Muscle layer of duodenum (tissue), 2 donors: Measurements from ENCODE around the gene SERINC3.
A peak's percentile ranks its signal among the peaks of the same experiment; 100 is the strongest.

Source experiments
- H3K27ac ChIP-seq: one replicate; pipeline ENCODE4 v1.7.0; 2013; ENCODE audit warnings: mild to moderate bottlenecking, low read length
- H3K27me3 ChIP-seq: one replicate; pipeline ENCODE4 v1.7.0; 2013; ENCODE audit warnings: low read depth, mild to moderate bottlenecking, control low read depth, low read length
- H3K36me3 ChIP-seq, 2 donors: one replicate each; pipeline ENCODE4 v1.7.0; 2013; ENCODE audit warnings: low read length in 2 of 2, control low read depth in 1 of 2, mild to moderate bottlenecking in 1 of 2; ENCODE audit not compliant: insufficient read depth in 2 of 2, control insufficient read depth in 1 of 2
- H3K4me1 ChIP-seq, 2 donors: one replicate each; pipeline ENCODE4 v1.7.0; 2013; ENCODE audit warnings: low read length in 2 of 2, mild to moderate bottlenecking in 2 of 2, control low read depth in 1 of 2, moderate library complexity in 1 of 2; ENCODE audit not compliant: insufficient read depth in 2 of 2, control insufficient read depth in 1 of 2
- H3K4me3 ChIP-seq, 2 donors: one replicate each; pipeline ENCODE4 v1.7.0; 2013; ENCODE audit warnings: low read length in 2 of 2, low read depth in 1 of 2, mild to moderate bottlenecking in 1 of 2
- H3K9me3 ChIP-seq, 2 donors: one replicate each; pipeline ENCODE4 v1.7.0; 2013; ENCODE audit warnings: low read length in 2 of 2, control low read depth in 1 of 2, mild to moderate bottlenecking in 1 of 2; ENCODE audit not compliant: control insufficient read depth in 1 of 2
- donor health status: healthy.

Gene SERINC3

GRCh38 chr20:44509762-44510161 is 12.1 kb downstream of the SERINC3 start:
- peaks cover 47 to 65% of the 10 kb centered on the region in 2 donors for H3K36me3 ChIP-seq
- H3K4me3 ChIP-seq: no peak overlapping the region
- no peaks in the 10 kb centered on the region for H3K9me3 ChIP-seq
- H3K27me3 ChIP-seq: no peaks in the 10 kb centered on the region
- peaks cover 0 to 11% of the 10 kb centered on the region in 2 donors for H3K4me1 ChIP-seq
- H3K27ac ChIP-seq: no peak overlapping the region

- H3K9me3 ChIP-seq: no peaks in the 10 kb centered on the region
- H3K36me3 ChIP-seq: peaks cover 69 to 92% of the 10 kb centered on the region in 2 donors
- H3K27me3 ChIP-seq: no peaks in the 10 kb centered on the region
These were observed 17.2 kb downstream of the SERINC3 start for GRCh38 chr20:44504402-44505307.

GRCh38 chr20:44502968-44503367 is 18.9 kb downstream of the SERINC3 start:
- H3K27ac ChIP-seq: no peak overlapping the region
- H3K9me3 ChIP-seq: no peaks in the 10 kb centered on the region
- no peak overlapping the region for H3K4me3 ChIP-seq
- H3K4me1 ChIP-seq: no peaks in the 10 kb centered on the region
- H3K36me3 ChIP-seq: peaks cover 68 to 91% of the 10 kb centered on the region in 2 donors
- no peaks in the 10 kb centered on the region for H3K27me3 ChIP-seq

More at GRCh38 chr20:44504402-44505307, 17.2 kb downstream of the SERINC3 start:
- no peaks in the 10 kb centered on the region for H3K4me1 ChIP-seq
- no peak overlapping the region for H3K27ac ChIP-seq
- H3K4me3 ChIP-seq: no peak overlapping the region

- Histone ChIP-seq H3K4me1 (no peaks in the 10 kb centered on the region), H3K27ac (no peak overlapping the region), H3K9me3 (no peaks in the 10 kb centered on the region), H3K4me3 (no peak overlapping the region), H3K27me3 (no peaks in the 10 kb centered on the region), H3K36me3 (peaks cover 66 to 89% of the 10 kb centered on the region in 2 donors)
These were observed 20.4 kb downstream of the SERINC3 start for GRCh38 chr20:44501448-44501847.

- Histone ChIP-seq H3K27me3 (no peaks in the 10 kb centered on the region), H3K36me3 (peaks cover 78 to 93% of the 10 kb centered on the region in 2 donors), H3K4me3 (no peak overlapping the region), H3K4me1 (no peaks in the 10 kb centered on the region), H3K9me3 (no peaks in the 10 kb centered on the region), H3K27ac (no peak overlapping the region)
These were observed 21.6 kb downstream of the SERINC3 start for GRCh38 chr20:44500221-44500620.

- no peaks in the 10 kb centered on the region for H3K9me3 ChIP-seq
- no peak overlapping the region for H3K27ac ChIP-seq
- H3K4me3 ChIP-seq: no peak overlapping the region
- H3K4me1 ChIP-seq: no peaks in the 10 kb centered on the region
- no peaks in the 10 kb centered on the region for H3K27me3 ChIP-seq
- H3K36me3 ChIP-seq: peaks cover 74 to 87% of the 10 kb centered on the region in 2 donors
These were observed 24.1 kb downstream of the SERINC3 start for GRCh38 chr20:44497761-44498160.

GRCh38 chr20:44496976-44497375 is 24.9 kb downstream of the SERINC3 start:
- H3K4me3 ChIP-seq: no peak overlapping the region
- H3K27me3 ChIP-seq: no peaks in the 10 kb centered on the region
- H3K4me1 ChIP-seq: peaks cover 0 to 2% of the 10 kb centered on the region in 2 donors
- H3K9me3 ChIP-seq: no peaks in the 10 kb centered on the region
- peaks cover 70 to 87% of the 10 kb centered on the region in 2 donors for H3K36me3 ChIP-seq
- no peak overlapping the region for H3K27ac ChIP-seq

- H3K4me1 ChIP-seq: peaks cover 0 to 5% of the 10 kb centered on the region in 2 donors
- no peaks in the 10 kb centered on the region for H3K9me3 ChIP-seq
- H3K27ac ChIP-seq: peak overlapping the region; percentile 0
- H3K36me3 ChIP-seq: peaks cover 61 to 88% of the 10 kb centered on the region in 2 donors
- no peak overlapping the region for H3K4me3 ChIP-seq
- H3K27me3 ChIP-seq: no peaks in the 10 kb centered on the region
These were observed 25.9 kb downstream of the SERINC3 start for GRCh38 chr20:44495802-44496481.

- Histone ChIP-seq H3K36me3 (peaks cover 56 to 84% of the 10 kb centered on the region in 2 donors), H3K27ac (no peak overlapping the region), H3K9me3 (no peaks in the 10 kb centered on the region), H3K4me1 (peaks cover 0 to 5% of the 10 kb centered on the region in 2 donors), H3K4me3 (no peak overlapping the region), H3K27me3 (no peaks in the 10 kb centered on the region)
These were observed 26.6 kb downstream of the SERINC3 start for GRCh38 chr20:44495257-44495656.

- Histone ChIP-seq H3K4me3 (no peak overlapping the region), H3K9me3 (no peaks in the 10 kb centered on the region), H3K4me1 (peaks cover 0 to 5% of the 10 kb centered on the region in 2 donors), H3K36me3 (peaks cover 56 to 84% of the 10 kb centered on the region in 2 donors), H3K27me3 (no peaks in the 10 kb centered on the region), H3K27ac (no peak overlapping the region)
These were observed 27.2 kb downstream of the SERINC3 start for GRCh38 chr20:44494681-44495080.

GRCh38 chr20:44494266-44494665 is 27.6 kb downstream of the SERINC3 start:
- H3K36me3 ChIP-seq: peaks cover 57 to 84% of the 10 kb centered on the region in 2 donors
- no peak overlapping the region for H3K4me3 ChIP-seq
- H3K4me1 ChIP-seq: peaks cover 0 to 5% of the 10 kb centered on the region in 2 donors
- H3K9me3 ChIP-seq: no peaks in the 10 kb centered on the region
- H3K27ac ChIP-seq: no peak overlapping the region
- H3K27me3 ChIP-seq: no peaks in the 10 kb centered on the region
